ENCODE data around the gene RNFT1. TPM values are rescaled to one million over a fixed set of nuclear protein-coding genes. Genes with fewer than 3 reads are reported as not detected.
A peak's percentile ranks its signal among the peaks of the same experiment; 100 is the strongest.
"Not testable (repeated sequence)": the region's sequence is repeated elsewhere in the genome, so short reads cannot be mapped to it uniquely, and the experiment has no call there.

The RNFT1 gene, protein sequence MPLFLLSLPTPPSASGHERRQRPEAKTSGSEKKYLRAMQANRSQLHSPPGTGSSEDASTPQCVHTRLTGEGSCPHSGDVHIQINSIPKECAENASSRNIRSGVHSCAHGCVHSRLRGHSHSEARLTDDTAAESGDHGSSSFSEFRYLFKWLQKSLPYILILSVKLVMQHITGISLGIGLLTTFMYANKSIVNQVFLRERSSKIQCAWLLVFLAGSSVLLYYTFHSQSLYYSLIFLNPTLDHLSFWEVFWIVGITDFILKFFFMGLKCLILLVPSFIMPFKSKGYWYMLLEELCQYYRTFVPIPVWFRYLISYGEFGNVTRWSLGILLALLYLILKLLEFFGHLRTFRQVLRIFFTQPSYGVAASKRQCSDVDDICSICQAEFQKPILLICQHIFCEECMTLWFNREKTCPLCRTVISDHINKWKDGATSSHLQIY
- 17.2 TPM for total RNA-seq
- long read RNA-seq, transcript RNFT1-201 (9 exons, 2,101 nt) = major isoform, 32 of 42 reads
- long read RNA-seq, partial matches to known transcripts = 1 of 42 reads
- long read RNA-seq, other reads (novel, unspliced or antisense) = 4 of 42 reads

GRCh38 chr17:59964482-59965328 is at the start of gene RNFT1:
RNFT1 (minus strand) TSS chr17:59964740; CDS start chr17:59964663, 77 bp downstream.
- intact Hi-C loops (cut with micrococcal nuclease) = no loop called here
- DNase-seq (peak; percentile 97), ATAC-seq (peak; percentile 99)

- DNase-seq; ATAC-seq; intact Hi-C loops (cut with micrococcal nuclease): not testable (repeated sequence)
These were observed 44.8 kb upstream of the RNFT1 start for GRCh38 chr17:60009326-60009725.

- DNase-seq; intact Hi-C loops (cut with micrococcal nuclease); ATAC-seq: not testable (repeated sequence)
These were observed 43.8 kb upstream of the RNFT1 start for GRCh38 chr17:60008377-60008776.

GRCh38 chr17:60006160-60006559 is 41.6 kb upstream of the RNFT1 start:
- intact Hi-C loops (cut with micrococcal nuclease) = no loop called here
- ATAC-seq (no peak), DNase-seq (no peak)

GRCh38 chr17:60004561-60004960 is 40.0 kb upstream of the RNFT1 start:
- DNase-seq; ATAC-seq; intact Hi-C loops (cut with micrococcal nuclease): not testable (repeated sequence)

DNA sequence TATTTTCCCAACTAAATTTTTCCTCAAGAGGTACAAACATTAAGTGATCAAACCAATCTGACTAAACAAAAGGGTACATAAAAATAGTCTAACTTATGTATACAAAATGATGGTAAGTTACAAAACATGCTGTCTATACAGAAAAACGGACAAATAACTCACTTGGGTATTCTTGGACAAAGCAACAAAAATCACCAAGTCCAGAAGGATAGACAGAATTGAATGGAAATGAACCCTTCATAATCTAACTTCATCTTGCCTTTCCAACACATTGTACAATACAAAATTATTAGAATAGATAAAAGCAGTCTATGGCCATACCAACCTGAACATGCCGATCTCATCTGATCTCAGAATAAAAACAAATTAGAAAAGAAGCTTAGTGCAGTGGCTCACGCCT is 37.9 kb upstream of the RNFT1 start:
- not testable (repeated sequence) for ATAC-seq

GRCh38 chr17:59996608-59997007 is 32.1 kb upstream of the RNFT1 start:
- ATAC-seq; intact Hi-C loops (cut with micrococcal nuclease); DNase-seq: not testable (repeated sequence)

More for the DNA sequence above, 37.9 kb upstream of the RNFT1 start:
- DNase-seq; intact Hi-C loops (cut with micrococcal nuclease): not testable (repeated sequence)

DNA sequence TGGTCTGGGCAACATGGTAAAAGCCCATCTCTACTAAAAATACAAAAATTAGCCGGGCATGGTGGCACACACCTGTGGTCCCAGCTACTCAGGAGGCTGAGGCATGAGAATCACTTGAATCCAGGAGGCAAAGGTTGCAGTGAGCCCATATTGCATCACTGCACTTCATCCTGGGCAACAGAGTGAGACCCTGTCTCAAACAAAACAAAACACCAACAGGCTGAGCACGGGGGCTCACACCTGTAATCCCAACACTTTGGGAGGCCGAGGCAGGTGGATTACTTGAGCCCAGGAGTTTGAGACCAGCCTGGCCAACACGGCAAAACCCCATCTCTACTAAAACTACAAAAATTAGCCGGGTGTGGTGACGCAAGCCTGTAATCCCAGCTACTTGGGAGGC is 10.6 kb upstream of the RNFT1 start:
- ATAC-seq; DNase-seq; intact Hi-C loops (cut with micrococcal nuclease): not testable (repeated sequence)

GRCh38 chr17:59973483-59973882 is 8.9 kb upstream of the RNFT1 start:
- ATAC-seq; intact Hi-C loops (cut with micrococcal nuclease); DNase-seq: not testable (repeated sequence)

GRCh38 chr17:59972778-59973177 is 8.2 kb upstream of the RNFT1 start:
- intact Hi-C loops (cut with micrococcal nuclease) = no loop called here
- DNase-seq (no peak), ATAC-seq (no peak)

DNA sequence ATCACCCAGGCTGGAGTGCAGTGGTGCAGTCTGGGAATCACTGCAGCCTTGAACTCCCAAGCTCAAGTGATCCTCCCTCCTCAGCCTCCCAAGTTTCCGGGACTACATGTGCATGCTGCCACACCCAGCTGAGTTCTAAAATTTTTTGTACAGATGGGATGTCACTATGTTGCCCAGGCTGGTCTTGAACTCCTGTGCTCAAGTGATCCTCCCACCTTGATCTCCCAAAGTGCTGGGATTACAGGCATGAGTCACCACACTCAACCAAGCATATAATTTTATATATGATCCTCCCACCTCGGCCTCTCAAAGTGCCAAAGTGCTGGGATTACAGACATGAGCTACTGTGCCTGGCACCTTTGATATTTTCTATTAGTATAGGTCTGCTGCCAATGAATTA is 7.2 kb upstream of the RNFT1 start:
- DNase-seq; intact Hi-C loops (cut with micrococcal nuclease); ATAC-seq: not testable (repeated sequence)

DNA sequence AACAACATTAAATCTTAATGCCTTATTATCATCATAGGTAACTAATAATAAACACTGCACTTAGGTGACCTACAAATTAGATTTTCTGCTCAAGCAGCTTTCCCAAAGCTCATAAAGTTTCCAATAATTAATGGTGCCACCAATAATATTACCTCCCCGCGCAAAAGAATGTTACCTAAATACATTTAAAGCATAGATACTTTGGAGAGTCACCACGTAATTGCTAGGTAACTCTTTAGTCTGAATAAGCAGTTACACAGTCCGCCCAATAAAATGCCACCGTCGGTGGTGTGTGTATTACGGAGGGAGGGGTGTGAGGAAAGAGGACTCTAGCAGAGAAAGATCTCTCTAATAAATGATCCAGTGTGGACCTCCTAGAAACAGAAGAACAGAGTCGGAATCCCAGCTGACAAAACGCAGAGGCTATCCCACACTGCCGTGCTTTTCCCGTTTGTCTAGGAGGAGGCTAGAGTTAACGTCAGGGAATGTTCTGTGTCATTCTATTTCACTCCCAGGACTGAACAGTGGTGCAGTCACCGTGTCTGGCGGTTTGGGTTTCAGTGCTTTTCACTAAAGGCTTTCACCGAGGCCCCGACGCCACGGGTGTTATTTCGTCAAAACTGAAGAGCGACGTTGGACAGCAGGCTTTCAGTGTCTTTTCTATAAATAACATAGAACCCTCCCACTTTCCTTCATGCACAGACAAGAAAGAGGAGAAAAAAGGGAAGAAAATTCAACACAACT is 630 bp downstream of the RNFT1 start:
- peak; percentile 62 for ATAC-seq
- intact Hi-C loops (cut with micrococcal nuclease) = no loop called here
- peak; percentile 51 for DNase-seq

DNA sequence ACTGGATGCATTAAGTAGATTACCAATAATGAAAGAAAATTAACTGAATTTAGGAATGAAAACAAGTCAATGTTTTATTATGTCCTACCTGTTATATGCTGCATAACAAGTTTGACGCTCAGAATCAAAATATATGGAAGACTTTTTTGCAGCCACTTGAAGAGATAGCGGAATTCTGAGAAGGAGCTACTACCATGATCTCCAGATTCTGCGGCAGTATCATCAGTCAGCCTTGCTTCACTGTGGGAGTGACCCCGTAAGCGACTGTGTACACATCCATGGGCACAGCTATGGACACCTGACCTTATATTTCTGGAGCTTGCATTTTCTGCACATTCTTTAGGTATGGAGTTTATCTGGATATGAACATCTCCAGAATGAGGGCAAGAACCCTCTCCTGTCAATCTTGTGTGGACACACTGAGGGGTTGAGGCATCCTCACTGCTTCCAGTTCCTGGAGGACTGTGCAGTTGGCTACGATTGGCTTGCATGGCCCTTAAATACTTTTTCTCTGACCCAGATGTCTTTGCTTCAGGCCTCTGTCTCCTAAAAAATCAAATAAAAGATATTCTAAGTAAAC is 1.7 kb downstream of the RNFT1 start:
- intact Hi-C loops (cut with micrococcal nuclease) = no loop called here
- ATAC-seq (no peak), DNase-seq (no peak)

DNA sequence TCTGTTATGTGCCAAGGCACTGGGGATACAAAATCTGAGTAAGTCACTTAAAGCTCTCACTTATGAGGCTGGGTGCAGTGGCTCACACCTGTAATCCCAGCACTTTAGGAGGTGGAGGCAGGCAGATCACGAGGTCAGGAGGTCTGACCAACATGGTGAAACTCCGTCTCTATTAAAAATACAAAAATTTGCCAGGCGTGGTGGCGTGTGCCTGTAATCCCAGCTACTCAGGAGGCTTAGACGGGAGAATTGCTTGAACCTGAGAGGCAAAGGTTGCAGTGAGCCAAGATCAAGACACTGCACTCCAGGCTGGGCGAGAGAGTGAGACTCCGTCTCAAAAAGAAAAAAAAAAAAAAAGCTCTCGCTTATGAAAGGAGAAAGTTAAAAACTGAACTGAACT is 5.0 kb downstream of the RNFT1 start:
- DNase-seq; ATAC-seq; intact Hi-C loops (cut with micrococcal nuclease): not testable (repeated sequence)

GRCh38 chr17:59954856-59955255 is 9.7 kb downstream of the RNFT1 start:
- intact Hi-C loops (cut with micrococcal nuclease) = no loop called here
- DNase-seq (no peak), ATAC-seq (no peak)

DNA sequence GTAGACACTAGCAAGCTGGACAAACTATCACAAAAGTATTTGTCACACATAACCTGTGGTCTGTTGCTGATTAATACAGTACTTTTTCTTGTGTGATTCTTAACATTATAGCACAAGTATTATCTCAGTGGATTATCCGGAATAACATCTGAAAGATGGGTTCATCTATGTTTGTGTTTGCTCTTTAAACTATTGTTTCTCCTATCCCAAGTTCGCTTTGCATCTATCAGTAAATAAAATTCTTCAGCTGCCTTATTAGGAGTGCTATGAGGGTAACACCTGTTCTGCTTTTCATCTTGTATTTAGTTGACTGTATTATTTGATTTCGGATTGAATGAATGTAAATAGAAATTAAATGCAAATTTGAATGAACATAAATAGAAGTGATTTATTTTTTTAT is 14.5 kb downstream of the RNFT1 start:
- DNase-seq (no peak), ATAC-seq (no peak)
- intact Hi-C loops (cut with micrococcal nuclease) = no loop called here

DNA sequence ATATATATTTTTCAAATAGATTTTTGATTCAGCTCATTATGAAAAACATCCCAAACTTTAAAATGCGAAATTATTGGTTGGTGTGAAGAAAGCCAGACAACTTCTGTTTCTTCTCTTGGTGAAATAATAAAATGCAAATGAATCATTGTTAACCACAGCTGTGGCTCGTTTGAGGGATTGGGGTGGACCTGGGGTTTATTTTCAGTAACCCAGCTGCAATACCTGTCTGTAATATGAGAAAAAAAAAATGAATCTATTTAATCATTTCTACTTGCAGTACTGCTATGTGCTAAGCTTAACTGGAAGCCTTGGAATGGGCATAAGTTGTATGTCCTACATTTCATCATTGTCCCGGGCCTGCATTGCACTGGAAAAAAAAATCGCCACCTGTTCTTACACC is 17.2 kb downstream of the RNFT1 start:
- ATAC-seq; intact Hi-C loops (cut with micrococcal nuclease); DNase-seq: not testable (repeated sequence)

GRCh38 chr17:59946433-59946832 is 18.1 kb downstream of the RNFT1 start:
- DNase-seq; intact Hi-C loops (cut with micrococcal nuclease); ATAC-seq: not testable (repeated sequence)
